Neuron (in vitro differentiated cells): ENCODE results near the gene OR6C76.
"Not testable (repeated sequence)": the region's sequence is repeated elsewhere in the genome, so short reads cannot be mapped to it uniquely, and the experiment has no call there.

Experiments
- H2AFZ ChIP-seq: one replicate; pipeline ENCODE4 v1.6.1; 2013; ENCODE audit warnings: low read depth, mild to moderate bottlenecking, inconsistent platforms, low read length, moderate library complexity
- H3K27me3 ChIP-seq: one replicate; pipeline ENCODE4 v1.6.1; 2013; ENCODE audit warnings: low read length; ENCODE audit not compliant: insufficient read depth
- H3K36me3 ChIP-seq: one replicate; pipeline ENCODE4 v1.6.1; 2013; ENCODE audit warnings: low read length; ENCODE audit not compliant: insufficient read depth
- H3K4me1 ChIP-seq: one replicate; pipeline ENCODE4 v1.6.1; 2013; ENCODE audit warnings: low read length; ENCODE audit not compliant: insufficient read depth
- H3K4me3 ChIP-seq: 2 replicates; pipeline ENCODE4 v1.5.1; 2013; ENCODE audit warnings: mild to moderate bottlenecking, low read length, moderate library complexity
- H3K9me3 ChIP-seq: one replicate; pipeline ENCODE4 v1.6.1; 2013; ENCODE audit warnings: low read length

The OR6C76 gene

DNA sequence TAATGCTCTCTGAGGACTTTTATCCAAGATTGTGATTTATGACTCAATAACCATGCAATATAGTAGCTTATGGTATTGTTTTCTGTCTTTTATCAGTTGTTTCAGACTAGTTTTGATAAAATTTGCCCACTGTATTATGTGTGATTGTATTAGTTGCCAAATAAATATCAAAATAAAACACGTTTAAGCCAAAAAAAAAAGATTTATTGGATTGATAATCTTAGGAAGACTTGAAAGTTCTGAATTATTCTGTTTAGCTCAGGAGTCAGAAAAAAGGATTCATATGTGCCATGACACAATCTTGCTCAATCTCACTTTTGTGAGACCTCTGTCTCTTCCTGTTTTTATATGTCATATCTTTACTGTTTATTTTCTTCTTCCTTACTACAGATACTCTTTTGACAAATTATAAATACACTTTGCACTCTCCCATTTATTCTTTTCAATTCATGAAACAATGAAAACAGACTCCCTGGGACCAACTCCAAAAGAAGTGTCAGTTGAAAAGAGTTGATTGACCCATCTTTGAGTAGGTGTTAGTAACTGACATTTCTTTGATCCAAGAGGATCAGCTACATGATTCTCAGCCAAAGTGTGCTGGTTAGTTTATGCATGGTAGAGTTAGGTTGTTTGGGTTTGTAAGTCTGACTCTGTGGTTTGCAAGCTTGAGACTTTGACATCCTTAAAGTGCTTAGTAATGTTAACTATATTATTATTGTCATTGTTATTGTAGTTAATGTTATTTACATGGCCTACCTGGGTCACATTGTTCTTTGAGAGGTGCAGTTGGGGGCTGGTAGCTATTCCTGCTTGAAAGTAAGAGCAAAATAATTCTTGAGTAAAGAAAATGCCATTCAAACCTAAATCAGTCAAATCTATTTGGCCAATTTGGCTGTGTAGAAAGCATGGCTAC is 2.5 kb downstream of the OR6C76 start:
- no peaks in the 10 kb centered on the region for H3K36me3 ChIP-seq
- no peaks in the 10 kb centered on the region for H3K9me3 ChIP-seq
- no peaks in the 10 kb centered on the region for H3K27me3 ChIP-seq
- H3K4me3 ChIP-seq: no peak overlapping the region
- H3K4me1 ChIP-seq: no peaks in the 10 kb centered on the region
- H2AFZ ChIP-seq: no peak overlapping the region

DNA sequence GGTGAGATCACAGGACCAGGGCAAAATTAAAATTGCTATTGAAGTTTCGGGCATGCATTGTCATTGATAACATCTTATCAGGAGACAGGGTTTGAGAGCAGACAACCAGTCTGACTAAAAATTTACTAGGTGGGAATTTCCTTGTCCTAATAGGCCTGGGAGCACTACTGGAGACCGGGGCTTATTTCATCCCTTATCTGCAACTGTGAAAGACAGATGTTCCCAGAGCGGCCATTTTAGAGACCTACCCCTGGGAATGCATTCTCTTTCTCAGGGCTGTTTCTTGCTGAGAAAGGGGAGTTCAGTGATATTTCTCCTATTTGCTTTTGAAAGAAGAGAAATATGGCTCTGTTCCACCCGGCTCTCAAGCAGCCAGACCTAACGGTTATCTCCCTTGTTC is 15.2 kb downstream of the OR6C76 start:
- H3K4me3 ChIP-seq, H3K36me3 ChIP-seq, H3K4me1 ChIP-seq, H3K9me3 ChIP-seq, H2AFZ ChIP-seq, H3K27me3 ChIP-seq: not testable (repeated sequence)

DNA sequence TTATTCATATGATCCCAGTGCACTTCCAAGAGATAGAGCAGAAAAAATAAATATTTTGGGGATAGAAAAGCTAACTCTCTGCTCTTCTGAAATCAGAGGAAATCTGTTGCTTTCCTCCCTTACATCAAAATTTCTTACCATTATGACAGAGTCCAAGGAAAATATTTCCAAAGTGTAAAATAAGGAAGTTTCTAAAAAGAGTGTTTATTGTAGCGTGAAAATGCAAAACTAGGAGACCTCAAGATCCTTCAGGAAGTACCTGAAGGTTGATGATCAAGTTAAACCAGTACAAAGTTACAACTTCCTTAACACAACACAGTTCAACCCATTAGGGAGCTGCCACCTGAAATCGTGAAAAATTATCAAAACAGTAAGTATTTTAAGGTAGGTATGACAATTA is 17.7 kb downstream of the OR6C76 start, which contains the start of gene OR6C2:
OR6C2 (plus strand) TSS at position 301 of the 400 bp plus-strand sequence. CDS start 8,138 bp downstream, outside the sequence.
- Histone ChIP-seq H2AFZ (no peak within 1 kb of the TSS), H3K36me3 (no peaks in the 10 kb centered on the region), H3K27me3 (no peaks in the 10 kb centered on the region), H3K9me3 (no peaks in the 10 kb centered on the region), H3K4me1 (no peaks in the 10 kb centered on the region), H3K4me3 (no peak within 1 kb of the TSS)

DNA sequence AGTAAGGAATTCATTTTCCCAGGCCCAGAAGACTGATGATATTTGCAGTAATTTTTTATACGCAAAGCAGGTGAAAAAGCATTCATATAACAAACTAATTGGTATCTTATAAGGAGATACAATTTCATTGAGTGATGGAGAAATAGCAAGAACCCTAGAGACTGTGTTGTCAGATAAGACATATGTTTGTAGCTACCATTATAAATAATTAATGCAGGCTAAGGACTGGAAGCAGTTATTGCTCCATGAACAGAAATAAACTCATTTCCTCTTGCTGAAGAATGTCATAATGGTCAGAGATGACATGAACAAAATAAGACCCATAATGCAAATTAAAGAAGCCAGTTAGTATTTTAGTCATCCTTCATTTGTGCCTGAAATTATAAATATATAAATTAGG is 19.3 kb downstream of the OR6C76 start:
- H3K4me3 ChIP-seq: no peak overlapping the region
- H3K36me3 ChIP-seq: no peaks in the 10 kb centered on the region
- H3K4me1 ChIP-seq: no peaks in the 10 kb centered on the region
- no peaks in the 10 kb centered on the region for H3K27me3 ChIP-seq
- H3K9me3 ChIP-seq: no peaks in the 10 kb centered on the region
- H2AFZ ChIP-seq: no peak overlapping the region

DNA sequence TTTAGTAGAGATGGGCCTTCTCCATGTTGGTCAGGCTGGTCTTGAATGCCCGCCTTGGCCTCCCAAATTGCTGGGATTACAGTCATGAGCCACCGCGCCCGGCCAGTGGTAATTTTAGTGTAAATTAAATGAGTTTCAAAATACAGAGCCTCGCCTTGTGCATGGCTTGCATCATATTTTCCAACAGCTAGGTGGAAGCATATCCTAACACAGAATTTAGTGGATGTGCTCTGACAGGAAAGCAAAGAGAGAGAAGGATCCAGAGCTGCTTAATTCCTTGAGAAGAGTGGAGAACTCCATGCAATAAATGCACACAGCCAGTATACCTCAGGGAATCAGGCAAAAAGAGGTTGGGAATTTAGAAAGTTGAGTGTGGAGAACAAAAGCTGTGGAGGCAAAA is 20.3 kb downstream of the OR6C76 start:
- Histone ChIP-seq H3K4me3 (no peak overlapping the region), H3K9me3 (no peaks in the 10 kb centered on the region), H3K27me3 (no peaks in the 10 kb centered on the region), H3K4me1 (no peaks in the 10 kb centered on the region), H2AFZ (no peak overlapping the region), H3K36me3 (no peaks in the 10 kb centered on the region)

DNA sequence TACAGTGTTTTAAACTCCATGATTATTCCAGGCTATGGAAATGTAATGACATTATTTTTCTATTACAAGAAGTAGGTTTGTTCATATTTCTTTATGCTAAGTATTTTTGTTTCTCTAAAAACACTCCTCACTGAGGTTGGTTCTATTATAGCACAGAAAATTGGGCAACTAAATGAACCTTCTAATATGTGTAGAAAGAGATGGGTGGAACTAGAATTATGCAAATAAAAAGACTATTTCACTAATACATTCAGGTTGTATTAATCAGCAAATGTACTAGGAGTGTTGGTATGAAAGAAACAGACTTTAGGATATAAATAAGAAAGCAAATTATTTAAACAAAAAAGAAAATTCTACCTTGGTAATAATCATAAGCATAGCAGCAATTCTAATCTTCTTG is 22.8 kb downstream of the OR6C76 start:
- Histone ChIP-seq H3K4me1 (no peaks in the 10 kb centered on the region), H2AFZ (no peak overlapping the region), H3K4me3 (no peak overlapping the region), H3K9me3 (no peaks in the 10 kb centered on the region), H3K27me3 (no peaks in the 10 kb centered on the region), H3K36me3 (no peaks in the 10 kb centered on the region)

DNA sequence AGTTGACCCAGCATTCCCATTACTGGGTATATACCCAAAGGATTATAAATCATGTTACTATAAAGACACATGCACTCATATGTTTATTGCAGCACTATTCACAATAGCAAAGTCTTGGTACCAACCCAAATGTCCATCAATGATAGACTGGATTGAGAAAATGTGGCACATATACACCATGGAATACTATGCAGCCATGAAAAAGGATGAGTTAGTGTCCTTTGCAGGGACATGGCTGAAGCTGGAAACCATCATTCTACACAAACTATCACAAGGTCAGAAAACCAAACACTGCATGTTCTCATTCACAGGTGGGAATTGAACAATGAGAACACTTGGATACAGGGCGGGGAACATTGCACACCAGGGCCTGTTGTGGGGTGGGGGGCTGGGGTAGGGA is 38.9 kb downstream of the OR6C76 start:
- H3K4me3 ChIP-seq, H2AFZ ChIP-seq, H3K4me1 ChIP-seq, H3K9me3 ChIP-seq, H3K36me3 ChIP-seq, H3K27me3 ChIP-seq: not testable (repeated sequence)

DNA sequence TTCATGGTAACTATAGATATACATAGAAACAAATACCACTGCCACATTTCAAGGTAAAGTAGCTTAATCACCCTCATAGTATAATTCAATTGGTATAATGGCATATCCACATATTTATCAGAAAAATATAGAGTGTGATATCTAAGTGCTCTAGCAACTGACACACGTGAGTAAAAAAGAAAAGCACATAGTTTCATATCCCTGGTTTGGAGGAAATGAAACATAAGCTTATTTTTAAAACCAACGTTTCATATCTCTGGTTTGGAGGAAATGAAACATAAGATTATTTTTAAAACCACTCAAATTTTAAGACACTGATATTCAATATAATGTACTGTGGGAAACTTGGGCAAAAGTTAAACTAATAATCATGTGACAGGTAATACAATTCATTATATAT is 41.8 kb downstream of the OR6C76 start:
- H3K4me3 ChIP-seq: no peak overlapping the region

DNA sequence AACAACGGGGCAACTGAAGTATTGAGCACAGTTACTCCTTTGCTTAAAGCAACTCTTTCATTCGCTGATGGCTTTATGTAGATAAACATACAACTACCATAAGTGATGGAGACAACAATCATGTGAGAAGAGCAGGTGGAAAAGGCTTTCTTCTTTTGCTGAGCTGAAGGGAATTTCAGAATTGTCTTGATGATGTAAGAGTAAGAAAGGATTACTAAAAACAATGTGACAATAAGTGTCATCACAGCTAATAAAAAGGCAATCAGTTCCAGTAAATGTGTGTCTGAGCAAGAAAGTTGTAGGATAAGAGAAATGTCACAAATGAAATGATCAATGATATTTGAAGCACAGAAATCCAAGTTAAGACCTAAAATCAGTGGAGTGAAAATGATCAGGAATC is 43.2 kb downstream of the OR6C76 start:
- no peak overlapping the region for H2AFZ ChIP-seq
- no peak overlapping the region for H3K4me3 ChIP-seq
- H3K9me3 ChIP-seq: no peaks in the 10 kb centered on the region
- H3K4me1 ChIP-seq: no peaks in the 10 kb centered on the region
- H3K27me3 ChIP-seq: no peaks in the 10 kb centered on the region
- H3K36me3 ChIP-seq: no peaks in the 10 kb centered on the region

More for the DNA sequence above, 41.8 kb downstream of the OR6C76 start:
- H3K36me3 ChIP-seq: no peaks in the 10 kb centered on the region
- no peaks in the 10 kb centered on the region for H3K9me3 ChIP-seq
- no peaks in the 10 kb centered on the region for H3K4me1 ChIP-seq
- no peak overlapping the region for H2AFZ ChIP-seq
- no peaks in the 10 kb centered on the region for H3K27me3 ChIP-seq

DNA sequence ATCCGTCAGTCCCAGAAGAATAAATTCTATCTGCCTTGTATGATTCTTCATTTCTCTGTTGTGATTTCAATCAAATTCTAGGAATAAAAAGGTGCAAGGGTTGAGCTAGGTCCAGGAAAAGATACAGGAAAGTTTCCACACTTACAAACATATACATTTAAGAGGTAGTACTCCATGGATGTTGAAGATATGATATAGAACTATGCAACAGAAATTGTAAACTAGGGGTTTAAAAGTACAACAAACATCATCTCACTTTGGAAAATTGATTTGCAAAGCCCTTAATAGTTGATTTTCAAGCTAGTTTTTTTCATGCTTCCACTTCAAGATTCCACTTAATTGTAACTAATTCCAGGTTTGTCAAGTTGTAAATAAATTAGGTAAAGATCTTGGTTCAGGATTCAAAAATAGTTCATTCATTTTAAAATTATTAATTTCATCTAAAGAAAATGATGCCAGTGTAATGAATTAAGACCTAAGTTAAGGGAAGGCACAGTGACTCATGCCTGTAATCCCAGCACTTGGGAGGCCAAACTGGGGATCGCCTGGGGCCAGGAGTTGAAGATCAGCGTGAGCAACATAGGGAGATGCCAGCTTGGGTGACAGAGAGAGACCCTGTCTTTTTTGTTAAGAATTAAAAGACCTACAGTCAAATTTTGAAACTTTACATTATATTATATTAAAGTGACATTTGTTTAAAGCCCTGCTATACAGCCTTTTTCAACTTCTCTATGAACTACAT is 44.2 kb downstream of the OR6C76 start, which contains the start of gene OR6C70:
OR6C70 (minus strand) TSS at position 51 of the 742 bp plus-strand sequence; CDS start at position 51, 0 bp downstream.
- no peak within 1 kb of the TSS for H3K4me3 ChIP-seq
- H3K27me3 ChIP-seq: no peaks in the 10 kb centered on the region
- H2AFZ ChIP-seq: no peak within 1 kb of the TSS
- H3K9me3 ChIP-seq: no peaks in the 10 kb centered on the region
- H3K4me1 ChIP-seq: no peaks in the 10 kb centered on the region
- H3K36me3 ChIP-seq: no peaks in the 10 kb centered on the region

DNA sequence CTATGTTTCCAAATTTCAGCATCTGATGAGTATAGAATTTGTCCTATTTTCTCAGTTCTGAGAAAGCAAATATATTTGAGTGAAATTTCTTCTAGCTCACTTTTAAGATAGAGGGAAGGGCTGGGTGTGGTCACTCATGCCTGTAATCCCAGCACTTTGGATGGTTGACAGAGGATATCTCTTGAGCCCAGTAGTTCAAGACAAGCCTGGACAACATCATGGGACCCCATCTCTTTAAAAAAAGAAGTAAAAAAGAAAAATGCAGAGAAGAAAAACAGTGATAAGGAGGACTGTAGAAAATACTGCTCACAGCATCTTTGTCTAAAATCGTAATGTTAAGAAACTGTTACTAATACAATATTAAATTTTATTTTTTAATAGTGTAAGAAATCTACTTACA is 46.2 kb downstream of the OR6C76 start:
- Histone ChIP-seq H3K27me3 (no peaks in the 10 kb centered on the region), H2AFZ (no peak overlapping the region), H3K36me3 (no peaks in the 10 kb centered on the region), H3K4me1 (no peaks in the 10 kb centered on the region), H3K9me3 (no peaks in the 10 kb centered on the region), H3K4me3 (no peak overlapping the region)
